Testis (tissue), 3 donors: ENCODE results near the gene TTF1. TPM values are rescaled to one million over a fixed set of nuclear protein-coding genes. Genes with fewer than 3 reads are reported as not detected.
"Not testable (repeated sequence)": the region's sequence is repeated elsewhere in the genome, so short reads cannot be mapped to it uniquely, and the experiment has no call there.

Source experiments
- DNase-seq: peaks from one replicate; pipeline ENCODE4 v3.0.0-alpha.2; 2019
- H3K27ac ChIP-seq, 2 donors: fragments of 200-600 bp; sonication (generic); one replicate each; pipeline ENCODE4 v1.5.1; 2019
- H3K27me3 ChIP-seq: fragments of 200-600 bp; sonication (generic); one replicate; pipeline ENCODE4 v1.5.1; 2019
- H3K36me3 ChIP-seq: fragments of 200-600 bp; sonication (generic); one replicate; pipeline ENCODE4 v1.5.1; 2017; ENCODE audit warnings: low read depth; ENCODE audit errors: missing control alignments
- H3K4me1 ChIP-seq: fragments of 200-600 bp; sonication (generic); one replicate; pipeline ENCODE4 v1.5.1; 2019
- H3K4me3 ChIP-seq, 2 donors: fragments of 200-600 bp; sonication (generic); one replicate each; pipeline ENCODE4 v1.5.1; 2017 to 2019
- H3K9me3 ChIP-seq: fragments of 200-600 bp; sonication (generic); one replicate; pipeline ENCODE4 v1.5.1; 2017
- CTCF ChIP-seq, 3 experiments: fragments of 450-650 bp in 2 of 3; fragments of 200-600 bp in 1 of 3; sonication (generic) in 1 of 3; IDR thresholded peaks; one replicate each; pipeline ENCODE4 v1.5.1; 2016 to 2019; ENCODE audit warnings: antibody characterized with exemption in 3 of 3, mild to moderate bottlenecking in 2 of 3, moderate library complexity in 1 of 3
- POLR2A ChIP-seq: fragments of 450-650 bp; IDR thresholded peaks from one replicate; pipeline ENCODE4 v1.6.1; 2017; ENCODE audit warnings: antibody characterized with exemption, mild to moderate bottlenecking, moderate library complexity
- WGBS, 2 donors: methylation state at CpG; one replicate each; pipeline ENCODE4 v1.1.5; 2018; 5-methylcytosine and 5-hydroxymethylcytosine counted together
- intact Hi-C: fragments of 100-400 bp; cut with DNase I; formaldehyde crosslinking; loops from one replicate; pipeline ENCODE4 v1.15.1; 2023; ENCODE audit warnings: low total_unique reads
- polyA plus RNA-seq: library from polyadenylated mRNA; stranded (reverse); fragments of 350-450 nt; fragmentation: Illumina TruSeq; extraction: RNeasy Lipid Tissue Mini Kit (QIAGEN cat#74804); gene quantifications from one replicate; pipeline ENCODE4 v1.2.3, GENCODE V29; 2014; ENCODE audit warnings: low read depth, low replicate concordance; ENCODE audit not compliant: insufficient read depth
- total RNA-seq, 2 donors: library from RNA; depleted of rRNA; stranded (reverse); fragments of >200 nt; gene quantifications; one replicate each; pipeline ENCODE4 v1.2.3, GENCODE V29; 2016

TTF1 gene
- total and polyA plus RNA-seq, 3 donors from 2014 or later: 15.4 to 19.4 (median 19.2) TPM

DNA sequence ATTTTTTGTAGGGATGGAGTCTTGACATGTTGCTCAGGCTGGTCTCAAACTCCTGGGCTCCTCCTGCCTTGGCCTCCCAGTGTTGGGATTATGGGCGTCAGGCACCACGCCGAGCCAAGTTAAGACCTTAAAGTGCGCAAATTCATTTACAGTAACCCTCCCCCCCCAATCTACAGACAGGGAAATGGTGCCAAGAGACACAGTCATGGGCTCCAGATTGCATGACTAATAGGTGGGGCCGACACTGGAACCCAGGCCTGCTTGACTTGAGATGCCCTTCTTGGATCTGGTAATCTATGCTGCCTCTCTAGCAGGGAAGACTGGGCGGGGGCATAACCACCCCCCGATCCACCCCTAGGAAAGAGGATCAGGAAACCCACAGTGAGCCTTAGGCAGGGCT lies 19.5 kb downstream of the TTF1 start:
- Histone ChIP-seq H3K9me3 (no peaks in the 10 kb centered on the region), H3K27ac (no peak overlapping the region), H3K36me3 (no peaks in the 10 kb centered on the region), H3K27me3 (no peaks in the 10 kb centered on the region), H3K4me1 (no peaks in the 10 kb centered on the region), H3K4me3 (no peak overlapping the region)
- intact Hi-C loops: no loop called here
- 98% methylated on average over 6 to 7 of the region's 7 CpGs for WGBS, 2 donors
- DNase-seq: no peak
- TF ChIP-seq CTCF (IDR thresholded peaks at IDR 0.05): no peak
- no peak for TF ChIP-seq POLR2A

DNA sequence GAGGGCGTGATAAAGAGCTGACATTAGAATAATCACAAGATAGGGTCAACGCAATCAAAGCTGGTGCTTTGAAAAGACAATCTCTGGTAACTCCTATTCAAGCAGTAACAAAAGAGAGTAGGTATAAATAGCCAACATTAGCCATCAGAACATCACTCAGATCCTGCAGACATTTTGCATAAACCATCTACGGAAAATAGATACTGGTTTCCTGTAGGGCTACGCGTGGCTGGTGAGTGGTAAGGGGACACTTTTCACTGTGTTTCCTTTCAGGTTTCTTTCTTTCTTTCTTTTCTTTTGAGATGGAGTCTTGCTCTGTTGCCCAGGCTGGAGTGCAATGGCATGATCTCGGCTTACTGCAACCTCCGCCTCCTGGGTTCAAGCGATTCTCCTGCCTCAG lies 22.3 kb downstream of the TTF1 start:
- H3K27ac ChIP-seq: no peak overlapping the region
- no peak overlapping the region for H3K4me3 ChIP-seq
- no peaks in the 10 kb centered on the region for H3K36me3 ChIP-seq
- WGBS, 2 donors: 95 to 96% methylated on average over 8 of the region's 8 CpGs
- DNase-seq: no peak
- no peaks in the 10 kb centered on the region for H3K4me1 ChIP-seq
- TF ChIP-seq POLR2A (no peak), CTCF (IDR thresholded peaks at IDR 0.05) (no peak)
- H3K9me3 ChIP-seq: no peaks in the 10 kb centered on the region
- no peaks in the 10 kb centered on the region for H3K27me3 ChIP-seq
- intact Hi-C loops: no loop called here

DNA sequence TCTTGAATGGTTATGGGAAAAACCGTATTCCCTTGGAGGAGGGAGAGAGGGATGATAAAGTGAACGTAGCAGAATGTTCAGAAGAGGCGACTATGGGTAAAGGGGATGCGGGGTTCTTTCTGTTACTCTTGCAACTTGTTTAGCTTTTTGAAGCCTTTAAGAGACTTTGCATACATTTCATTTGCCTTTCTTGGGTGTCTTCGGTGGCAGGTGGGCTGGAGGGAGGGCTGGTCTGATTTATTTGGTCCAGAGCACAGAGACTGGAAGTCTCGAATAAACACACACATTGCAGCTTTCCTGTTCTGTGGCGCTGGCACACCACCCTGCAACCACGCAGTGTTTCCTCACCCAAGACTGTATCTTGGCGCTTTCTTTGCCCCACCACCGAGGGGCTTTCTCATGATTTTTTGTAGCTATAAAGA lies 23.2 kb downstream of the TTF1 start:
- no peaks in the 10 kb centered on the region for H3K36me3 ChIP-seq

GRCh38 chr9:132381966-132382541 lies 24.6 kb downstream of the TTF1 start:
- no peaks in the 10 kb centered on the region for H3K9me3 ChIP-seq
- no peaks in the 10 kb centered on the region for H3K27me3 ChIP-seq
- 92 to 94% methylated on average over 9 of the region's 9 CpGs for WGBS, 2 donors
- H3K4me1 ChIP-seq: no peaks in the 10 kb centered on the region
- H3K4me3 ChIP-seq: no peak overlapping the region
- no peaks in the 10 kb centered on the region for H3K36me3 ChIP-seq
- intact Hi-C loops: no loop called here
- peak overlapping the region in 1 of 2 donors; percentile 30 for H3K27ac ChIP-seq
- no peak for DNase-seq
- TF ChIP-seq CTCF (IDR thresholded peaks at IDR 0.05) (no peak), POLR2A (no peak)

More for the DNA sequence above, 23.2 kb downstream of the TTF1 start:
- TF ChIP-seq POLR2A: no peak
- TF ChIP-seq CTCF (IDR thresholded peaks at IDR 0.05): no peak
- H3K9me3 ChIP-seq: no peaks in the 10 kb centered on the region
- no peaks in the 10 kb centered on the region for H3K4me1 ChIP-seq
- WGBS, 2 donors: 84 to 85% methylated on average over 10 of the region's 10 CpGs
- no peak overlapping the region for H3K27ac ChIP-seq
- intact Hi-C loops: no loop called here
- H3K4me3 ChIP-seq: no peak overlapping the region
- H3K27me3 ChIP-seq: no peaks in the 10 kb centered on the region
- DNase-seq: no peak

DNA sequence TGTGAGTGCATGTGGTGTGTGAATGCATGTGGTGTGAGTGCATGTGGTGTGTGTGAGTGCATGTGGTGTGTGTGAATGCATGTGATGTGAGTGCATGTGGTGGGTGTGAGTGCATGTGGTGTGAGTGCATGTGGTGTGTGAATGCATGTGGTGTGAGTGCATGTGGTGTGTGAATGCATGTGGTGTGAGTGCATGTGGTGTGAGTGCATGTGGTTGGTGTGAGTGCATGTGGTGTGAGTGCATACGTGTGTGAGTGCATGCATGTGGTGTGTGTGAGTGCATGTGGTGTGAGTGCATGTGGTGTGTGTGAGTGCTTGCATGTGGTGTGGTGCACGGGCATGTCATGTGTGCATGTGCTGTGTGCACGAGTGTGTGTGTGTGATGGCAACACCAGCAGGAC lies 28.2 kb downstream of the TTF1 start:
- H3K4me1 ChIP-seq, H3K27ac ChIP-seq, intact Hi-C loops, H3K36me3 ChIP-seq, H3K4me3 ChIP-seq, H3K9me3 ChIP-seq, DNase-seq, H3K27me3 ChIP-seq: not testable (repeated sequence)
- 70 to 80% methylated on average over 3 of the region's 3 CpGs for WGBS, 2 donors

DNA sequence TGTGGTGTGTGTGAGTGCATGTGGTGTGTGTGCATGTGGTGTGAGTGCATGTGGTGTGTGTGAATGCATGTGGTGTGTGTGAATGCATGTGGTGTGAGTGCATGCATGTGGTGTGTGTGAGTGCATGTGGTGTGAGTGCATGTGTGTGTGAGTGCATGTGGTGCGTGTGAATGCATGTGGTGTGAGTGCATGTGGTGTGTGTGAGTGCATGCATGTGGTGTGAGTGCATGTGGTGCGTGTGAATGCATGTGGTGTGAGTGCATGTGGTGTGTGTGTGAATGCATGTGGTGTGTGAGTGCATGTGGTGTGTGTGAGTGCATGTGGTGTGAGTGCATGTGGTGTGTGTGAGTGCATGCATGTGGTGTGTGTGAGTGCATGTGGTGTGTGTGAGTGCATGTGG lies 28.9 kb downstream of the TTF1 start:
- WGBS, 2 donors: 59 to 92% methylated on average over 2 of the region's 2 CpGs
- intact Hi-C loops, H3K4me3 ChIP-seq, H3K36me3 ChIP-seq, DNase-seq, H3K9me3 ChIP-seq, H3K27me3 ChIP-seq, H3K4me1 ChIP-seq, H3K27ac ChIP-seq: not testable (repeated sequence)
